HG02642 (cell line): ENCODE results near the gene ATP8A1.

Experiments
- ATAC-seq: cut with Tn5 transposase; IDR thresholded peaks from one replicate; pipeline ENCODE4 v1.9.1; 2021; ENCODE audit warnings: mild to moderate bottlenecking; ENCODE audit not compliant: unreplicated experiment, poor library complexity

ATP8A1 gene

GRCh38 chr4:42579903-42580302 lies 77.0 kb downstream of the ATP8A1 start:
- ATAC-seq, result no peak

- ATAC-seq, result no peak
These were observed 78.7 kb downstream of the ATP8A1 start for GRCh38 chr4:42578187-42578586.

DNA sequence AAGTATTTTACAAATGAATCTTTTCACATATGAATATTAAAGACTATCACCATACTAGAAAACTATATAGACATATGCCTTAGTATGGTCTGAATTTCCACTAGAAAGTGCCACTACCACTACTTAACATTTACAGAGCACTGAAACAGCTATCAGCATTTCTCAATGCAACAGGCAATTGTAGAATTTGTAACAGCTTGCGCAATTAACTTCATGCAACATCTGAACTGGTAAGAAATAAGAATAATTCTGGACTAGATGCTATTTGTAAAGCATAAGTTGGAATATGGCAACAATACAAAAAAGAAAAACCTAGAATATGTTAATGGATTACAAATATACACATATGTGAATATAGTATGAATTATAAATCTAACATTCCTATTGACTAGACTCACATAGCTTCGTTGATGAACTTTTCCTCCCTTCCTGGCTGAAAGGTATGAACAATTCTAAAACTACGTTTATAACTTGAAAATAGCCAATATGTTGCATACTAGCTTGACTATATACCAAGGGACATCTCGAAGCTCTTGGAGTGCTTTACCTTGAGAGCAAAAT lies 82.0 kb downstream of the ATP8A1 start:
- no peak for ATAC-seq

DNA sequence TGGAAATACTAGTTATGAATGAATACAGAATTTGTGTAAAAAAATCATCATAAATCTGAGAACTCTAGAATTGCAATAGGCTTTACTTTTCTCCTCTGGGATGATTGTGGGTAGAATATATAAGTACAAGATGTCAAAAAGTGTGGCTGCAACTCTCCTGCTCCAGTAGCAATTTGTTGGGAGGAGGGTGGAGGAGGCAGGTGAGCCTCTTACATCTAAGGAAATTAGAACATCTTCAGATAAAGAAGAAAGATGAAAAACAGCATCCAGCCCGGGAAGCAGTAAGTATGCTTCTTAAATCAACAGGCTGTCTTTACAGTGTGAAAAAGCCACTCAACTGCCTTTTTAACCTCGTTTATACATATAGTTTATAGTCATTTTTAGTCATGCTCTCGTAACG lies 83.7 kb downstream of the ATP8A1 start:
- ATAC-seq, result no peak

DNA sequence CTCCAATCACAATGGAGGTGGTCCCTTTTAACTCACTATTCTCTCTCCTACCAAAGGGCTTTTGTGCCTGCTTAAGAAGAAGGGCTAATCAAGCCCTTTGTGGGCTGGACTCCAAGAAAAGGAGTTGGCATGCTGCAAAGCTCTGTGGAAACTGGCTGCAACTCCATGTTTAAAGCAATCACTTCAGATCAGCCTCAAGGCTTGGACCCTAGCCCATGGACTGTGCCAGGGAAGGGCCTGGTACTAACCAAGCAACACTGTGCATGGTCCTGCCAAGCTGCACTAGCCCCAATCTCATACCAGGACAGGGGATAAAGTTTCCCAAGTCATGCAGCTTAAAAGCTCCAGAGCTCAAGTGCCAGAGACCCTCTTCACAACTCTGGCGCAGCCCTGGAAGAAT lies 86.7 kb downstream of the ATP8A1 start:
- no peak for ATAC-seq

GRCh38 chr4:42568610-42569207 lies 88.2 kb downstream of the ATP8A1 start:
- ATAC-seq, result peak; percentile 92

DNA sequence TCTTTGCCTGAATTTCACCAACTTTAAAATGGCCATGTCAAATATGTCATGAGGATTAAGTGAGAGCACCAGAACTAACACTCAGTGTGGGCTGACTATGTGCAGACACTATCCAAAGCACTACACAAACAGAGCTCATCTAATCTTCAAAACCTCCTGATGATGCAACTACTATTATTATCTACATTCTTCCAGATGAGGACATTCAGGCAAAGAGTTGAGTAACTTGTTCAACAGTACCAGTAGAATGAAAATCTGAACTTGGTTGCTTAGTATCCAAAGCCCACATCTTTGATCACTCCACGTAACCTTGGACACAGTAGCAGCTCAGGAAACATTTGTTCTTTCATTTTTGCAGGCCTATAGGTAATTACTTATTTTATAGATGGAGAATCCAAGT lies 90.1 kb downstream of the ATP8A1 start:
- no peak for ATAC-seq

GRCh38 chr4:42562016-42562415 lies 94.9 kb downstream of the ATP8A1 start:
- ATAC-seq, result no peak

GRCh38 chr4:42561031-42561430 lies 95.9 kb downstream of the ATP8A1 start:
- ATAC-seq, result no peak

GRCh38 chr4:42560467-42560861 lies 96.4 kb downstream of the ATP8A1 start:
- no peak for ATAC-seq

DNA sequence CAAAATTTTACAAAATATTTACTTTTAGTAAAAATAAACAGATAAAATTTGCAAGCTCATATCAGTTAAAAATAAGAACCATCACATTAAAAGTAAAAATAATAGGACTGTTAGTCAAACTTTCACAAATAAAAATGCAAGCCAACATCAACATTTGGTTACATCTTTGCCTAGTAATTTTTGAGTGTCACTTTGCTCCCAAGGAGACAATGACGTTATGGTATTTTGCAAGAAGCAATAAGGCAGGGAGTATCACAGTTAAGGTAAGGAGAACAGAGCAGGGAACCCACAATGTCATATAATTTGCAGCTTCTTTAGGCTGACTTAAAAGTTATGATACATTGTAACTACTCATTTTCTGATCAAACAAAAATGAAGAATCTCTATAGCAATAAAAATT lies 98.7 kb downstream of the ATP8A1 start:
- ATAC-seq, result no peak

- no peak for ATAC-seq
These were observed 101.1 kb downstream of the ATP8A1 start for GRCh38 chr4:42555828-42556227.

GRCh38 chr4:42554072-42554471 lies 102.8 kb downstream of the ATP8A1 start:
- ATAC-seq, result no peak

DNA sequence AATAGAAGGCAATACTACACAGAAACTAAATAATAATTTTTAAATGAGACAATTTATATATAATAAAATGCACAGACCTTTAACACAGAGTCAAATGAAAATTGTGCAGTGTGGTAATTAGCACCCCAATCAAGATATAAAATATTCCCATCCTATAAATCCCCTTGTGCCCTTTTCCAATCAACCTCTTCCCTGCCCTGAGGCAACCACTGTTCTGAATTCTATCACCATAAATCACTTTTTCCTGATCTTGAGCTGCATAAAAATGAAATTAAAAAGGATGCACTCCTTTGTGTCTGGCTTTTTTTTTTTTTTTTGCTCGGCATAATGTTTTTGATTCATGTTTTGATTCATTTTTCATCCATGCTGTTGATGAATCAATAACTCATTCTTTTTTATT lies 107.0 kb downstream of the ATP8A1 start:
- ATAC-seq, result no peak

GRCh38 chr4:42547805-42548204 lies 109.1 kb downstream of the ATP8A1 start:
- no peak for ATAC-seq

GRCh38 chr4:42543762-42544161 lies 113.1 kb downstream of the ATP8A1 start:
- no peak for ATAC-seq

- ATAC-seq, result no peak
These were observed 113.8 kb downstream of the ATP8A1 start for GRCh38 chr4:42543126-42543525.

DNA sequence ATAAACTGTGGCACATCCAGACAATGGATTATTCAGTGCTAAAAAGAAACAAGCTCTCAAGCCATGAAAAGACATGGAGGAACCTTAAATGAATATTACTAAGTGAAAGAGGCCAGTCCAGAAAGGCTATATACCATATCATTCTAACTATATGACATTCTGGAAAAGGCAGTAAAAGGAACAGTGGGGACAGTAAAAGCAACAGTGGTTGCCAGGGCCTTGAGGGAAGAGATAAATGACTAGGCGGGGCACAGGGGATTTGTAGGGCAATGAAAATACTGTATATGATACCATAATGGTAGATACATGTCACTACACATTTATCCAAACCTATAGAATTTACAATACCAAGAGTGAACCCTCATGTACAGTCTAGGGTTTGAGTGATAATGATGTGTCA lies 115.3 kb downstream of the ATP8A1 start:
- no peak for ATAC-seq

DNA sequence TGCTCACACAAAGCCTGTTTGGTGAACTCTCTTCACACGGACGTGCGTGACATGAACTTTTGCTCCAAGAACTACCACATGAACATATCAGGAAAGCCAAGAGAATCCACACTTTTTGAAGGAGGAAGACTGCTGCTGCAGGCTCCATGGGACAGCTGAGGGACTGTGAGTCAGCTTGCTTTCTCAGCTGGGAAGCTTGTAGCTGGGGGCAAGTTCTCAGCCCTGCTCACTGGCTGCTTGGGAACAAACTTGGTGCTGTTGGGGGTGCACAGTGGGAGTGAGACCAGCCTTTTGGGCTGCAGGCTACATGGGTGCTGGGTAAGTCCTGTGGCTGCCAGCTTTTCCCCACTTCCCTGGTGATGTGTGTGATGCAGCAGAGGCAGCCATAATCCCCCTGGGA lies 123.9 kb downstream of the ATP8A1 start:
- ATAC-seq, result no peak

DNA sequence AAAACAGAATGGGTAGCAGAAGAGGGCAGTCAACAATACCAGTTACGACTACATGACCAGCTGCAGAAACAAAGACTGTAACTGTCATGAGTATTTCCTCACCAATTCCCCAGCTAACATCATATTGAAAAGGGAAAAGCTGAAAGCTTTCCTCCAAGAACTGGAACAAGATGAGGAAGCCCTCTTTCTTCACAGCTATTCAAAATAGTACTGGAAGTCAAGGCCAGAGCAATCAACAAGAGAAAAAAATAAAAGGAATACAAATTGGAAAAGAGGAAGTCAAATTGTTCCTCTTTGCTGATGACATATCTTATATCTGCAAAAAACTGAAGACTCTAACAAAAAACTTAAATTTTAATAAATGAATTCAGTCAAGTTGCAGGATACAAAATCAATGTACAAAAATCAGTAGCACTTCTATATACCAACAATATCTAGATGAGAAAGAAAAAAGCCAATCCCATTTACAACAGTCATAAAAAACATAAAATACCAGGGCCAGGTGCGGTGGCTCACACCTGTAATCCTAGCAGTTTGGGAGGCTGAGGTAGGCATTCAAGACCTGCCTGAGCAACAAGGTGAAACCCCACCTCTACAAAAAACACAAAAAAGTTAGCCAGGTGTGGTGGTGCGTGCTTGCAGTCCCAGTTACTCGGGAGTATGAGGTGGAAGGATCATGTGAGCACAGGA lies 125.4 kb downstream of the ATP8A1 start:
- ATAC-seq, result no peak

GRCh38 chr4:42523066-42523718 lies 133.7 kb downstream of the ATP8A1 start:
- ATAC-seq, result no peak
